Neural progenitor cell (in vitro differentiated cells): ENCODE measurements around the gene ACACB.

Experiments
- EZH2phosphoT487 ChIP-seq: fragments of 200-600 bp; sonication (generic); IDR thresholded peaks from 2 replicates; pipeline ENCODE4 v1.6.1; 2017; ENCODE audit warnings: antibody characterized with exemption
- TF ChIP-seq, protein P1 (sequence below): fragments of 200-600 bp; sonication (generic); IDR thresholded peaks from 2 replicates; pipeline ENCODE4 v1.5.1; 2017; ENCODE audit warnings: antibody characterized with exemption, mild to moderate bottlenecking

DNA sequence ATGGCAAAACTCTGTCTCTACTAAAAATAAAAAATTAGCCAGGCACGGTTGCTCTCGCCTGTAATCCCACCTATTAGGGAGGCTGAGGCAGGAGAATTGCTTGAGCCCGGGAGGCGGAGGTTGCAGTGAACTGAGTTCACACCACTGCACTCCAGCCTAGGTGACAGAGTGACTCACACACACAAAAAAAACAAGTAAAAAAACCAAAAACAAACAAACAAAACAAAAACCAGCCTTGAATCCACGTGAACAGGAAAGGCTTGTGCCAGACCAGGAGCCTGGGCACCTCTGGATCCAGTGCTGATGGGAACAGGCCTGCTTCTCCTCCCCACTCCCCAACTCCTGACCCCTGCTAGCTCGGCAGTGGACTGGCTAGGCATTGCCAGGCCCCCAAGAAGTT, 189.2 kb downstream of the ACACB start:
- TF ChIP-seq, protein P1, sequence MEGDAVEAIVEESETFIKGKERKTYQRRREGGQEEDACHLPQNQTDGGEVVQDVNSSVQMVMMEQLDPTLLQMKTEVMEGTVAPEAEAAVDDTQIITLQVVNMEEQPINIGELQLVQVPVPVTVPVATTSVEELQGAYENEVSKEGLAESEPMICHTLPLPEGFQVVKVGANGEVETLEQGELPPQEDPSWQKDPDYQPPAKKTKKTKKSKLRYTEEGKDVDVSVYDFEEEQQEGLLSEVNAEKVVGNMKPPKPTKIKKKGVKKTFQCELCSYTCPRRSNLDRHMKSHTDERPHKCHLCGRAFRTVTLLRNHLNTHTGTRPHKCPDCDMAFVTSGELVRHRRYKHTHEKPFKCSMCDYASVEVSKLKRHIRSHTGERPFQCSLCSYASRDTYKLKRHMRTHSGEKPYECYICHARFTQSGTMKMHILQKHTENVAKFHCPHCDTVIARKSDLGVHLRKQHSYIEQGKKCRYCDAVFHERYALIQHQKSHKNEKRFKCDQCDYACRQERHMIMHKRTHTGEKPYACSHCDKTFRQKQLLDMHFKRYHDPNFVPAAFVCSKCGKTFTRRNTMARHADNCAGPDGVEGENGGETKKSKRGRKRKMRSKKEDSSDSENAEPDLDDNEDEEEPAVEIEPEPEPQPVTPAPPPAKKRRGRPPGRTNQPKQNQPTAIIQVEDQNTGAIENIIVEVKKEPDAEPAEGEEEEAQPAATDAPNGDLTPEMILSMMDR = no peak
- no peak for TF ChIP-seq EZH2phosphoT487
